Astrocyte (in vitro differentiated cells and primary cell): ENCODE measurements around the gene SREBF2. TPM values are rescaled to one million over a fixed set of nuclear protein-coding genes. Genes with fewer than 3 reads are reported as not detected.

Experiments used
- DNase-seq: peaks from one replicate; pipeline ENCODE4 v3.0.0-alpha.2; 2010; ENCODE audit warnings: low read depth
- FAIRE-seq: peaks from 2 replicates; lab custom pipeline; 2011; peaks lifted over from hg19 to GRCh38; lab: Jason Lieb, UNC
- H2AFZ ChIP-seq: 2 replicates; pipeline ENCODE4 v1.6.0; 2012; ENCODE audit warnings: low read depth, low read length, inconsistent platforms
- H3K27ac ChIP-seq: 2 replicates; pipeline ENCODE4 v1.5.1; 2011; ENCODE audit warnings: low read depth, low read length, inconsistent platforms
- H3K27me3 ChIP-seq: 2 replicates; pipeline ENCODE4 v1.6.0; 2011; ENCODE audit warnings: low read length, inconsistent platforms; ENCODE audit not compliant: insufficient read depth
- H3K36me3 ChIP-seq: 2 replicates; pipeline ENCODE4 v1.5.1; 2011; ENCODE audit warnings: low read length, inconsistent platforms; ENCODE audit not compliant: insufficient read depth
- H3K4me1 ChIP-seq: 2 replicates; pipeline ENCODE4 v1.5.1; 2011; ENCODE audit warnings: low read length, inconsistent platforms; ENCODE audit not compliant: insufficient read depth
- H3K4me2 ChIP-seq: 2 replicates; pipeline ENCODE4 v1.6.0; 2012; ENCODE audit warnings: low read length, inconsistent platforms
- H3K4me3 ChIP-seq: 2 replicates; pipeline ENCODE4 v1.5.1; 2011; ENCODE audit warnings: low read depth, mild to moderate bottlenecking, low read length, inconsistent platforms; ENCODE audit not compliant: insufficient read depth
- H3K79me2 ChIP-seq: 2 replicates; pipeline ENCODE4 v1.6.0; 2012; ENCODE audit warnings: mild to moderate bottlenecking, low read length, inconsistent platforms; ENCODE audit not compliant: insufficient read depth
- H3K9ac ChIP-seq: 2 replicates; pipeline ENCODE4 v1.6.0; 2012; ENCODE audit warnings: mild to moderate bottlenecking, low read length, inconsistent platforms
- H3K9me3 ChIP-seq: 2 replicates; pipeline ENCODE4 v1.5.1; 2012; ENCODE audit warnings: low read depth, mild to moderate bottlenecking, low read length, inconsistent platforms; ENCODE audit not compliant: insufficient read depth
- H4K20me1 ChIP-seq: 2 replicates; pipeline ENCODE4 v1.6.0; 2012; ENCODE audit warnings: low read length, inconsistent platforms; ENCODE audit not compliant: insufficient read depth
- H3K27ac Mint-ChIP-seq: one replicate; pipeline ENCODE4 v1.8.0; 2021; ENCODE audit warnings: mild to moderate bottlenecking, mixed read lengths; ENCODE audit not compliant: unreplicated experiment
- H3K27me3 Mint-ChIP-seq: one replicate; pipeline ENCODE4 v1.8.0; 2021; ENCODE audit warnings: low read depth, mixed read lengths; ENCODE audit not compliant: unreplicated experiment
- H3K36me3 Mint-ChIP-seq: one replicate; pipeline ENCODE4 v1.8.0; 2021; ENCODE audit warnings: low read depth, mixed read lengths; ENCODE audit not compliant: unreplicated experiment
- H3K4me1 Mint-ChIP-seq: one replicate; pipeline ENCODE4 v1.8.0; 2021; ENCODE audit warnings: low read depth, mixed read lengths; ENCODE audit not compliant: unreplicated experiment
- H3K4me3 Mint-ChIP-seq: one replicate; pipeline ENCODE4 v1.8.0; 2021; ENCODE audit warnings: mild to moderate bottlenecking, moderate library complexity, mixed read lengths; ENCODE audit not compliant: unreplicated experiment
- H3K9me3 Mint-ChIP-seq: one replicate; pipeline ENCODE4 v1.8.0; 2021; ENCODE audit warnings: mild to moderate bottlenecking, mixed read lengths; ENCODE audit not compliant: unreplicated experiment
- CTCF ChIP-seq: IDR thresholded peaks from 2 replicates; pipeline ENCODE4 v1.5.1; 2011; ENCODE audit warnings: low read depth, mild to moderate bottlenecking, inconsistent platforms, low read length, moderate library complexity; ENCODE audit not compliant: insufficient read depth
- EZH2 ChIP-seq: IDR thresholded peaks from 2 replicates; pipeline ENCODE4 v1.6.1; 2012; ENCODE audit warnings: mild to moderate bottlenecking, low read length, inconsistent platforms; ENCODE audit not compliant: insufficient read depth
- total RNA-seq: library from RNA; stranded (reverse); gene quantifications from 2 replicates; pipeline ENCODE4 v1.2.1, GENCODE V29; 2021

Gene SREBF2
- total RNA-seq, 1 donor from 2014 or later, result 83.9 TPM

- Histone ChIP-seq H3K9me3 (no peaks in the 10 kb centered on the region), H2AFZ (no peak overlapping the region), H3K27me3 (no peaks in the 10 kb centered on the region), H3K36me3 (no peaks in the 10 kb centered on the region), H4K20me1 (no peaks in the 10 kb centered on the region), H3K9ac (peak overlapping the region; percentile 23), H3K4me2 (peak overlapping the region; percentile 22), H3K4me3 (no peak overlapping the region), H3K79me2 (no peaks in the 10 kb centered on the region), H3K27ac (peak overlapping the region; percentile 28), H3K4me1 (peaks cover 24% of the 10 kb centered on the region)
- TF ChIP-seq CTCF (peak; percentile 60), EZH2 (no peak)
- DNase-seq (peak; percentile 76), FAIRE-seq (peak; percentile 71)
- Mint-ChIP-seq H3K36me3 (peaks cover 6% of the 10 kb centered on the region), H3K4me1 (peaks cover 35% of the 10 kb centered on the region), H3K27ac (no peak overlapping the region), H3K27me3 (no peaks in the 10 kb centered on the region), H3K4me3 (no peak overlapping the region), H3K9me3 (peaks cover 2% of the 10 kb centered on the region)
Observed at GRCh38 chr22:41822317-41823057, 10.4 kb upstream of the SREBF2 start.

- peak overlapping the region; percentile 35 for H3K27ac Mint-ChIP-seq
- H3K9me3 ChIP-seq, result no peaks in the 10 kb centered on the region
- H3K27me3 ChIP-seq, result no peaks in the 10 kb centered on the region
- H2AFZ ChIP-seq, result no peak overlapping the region
- no peak overlapping the region for H3K4me3 ChIP-seq
- FAIRE-seq (no peak), DNase-seq (no peak)
- peak overlapping the region; percentile 55 for H3K4me3 Mint-ChIP-seq
- H3K9me3 Mint-ChIP-seq, result peaks cover 2% of the 10 kb centered on the region
- no peak overlapping the region for H3K4me2 ChIP-seq
- no peaks in the 10 kb centered on the region for H3K27me3 Mint-ChIP-seq
- H3K36me3 ChIP-seq, result no peaks in the 10 kb centered on the region
- H4K20me1 ChIP-seq, result no peaks in the 10 kb centered on the region
- peaks cover 35% of the 10 kb centered on the region for H3K4me1 Mint-ChIP-seq
- H3K79me2 ChIP-seq, result no peaks in the 10 kb centered on the region
- no peak overlapping the region for H3K27ac ChIP-seq
- H3K36me3 Mint-ChIP-seq, result peaks cover 6% of the 10 kb centered on the region
- TF ChIP-seq CTCF (no peak), EZH2 (no peak)
- H3K4me1 ChIP-seq, result peaks cover 24% of the 10 kb centered on the region
- H3K9ac ChIP-seq, result no peak overlapping the region
Observed at GRCh38 chr22:41823797-41824196, 9.1 kb upstream of the SREBF2 start.

- H3K27me3 Mint-ChIP-seq, result no peaks in the 10 kb centered on the region
- no peak overlapping the region for H3K27ac Mint-ChIP-seq
- Histone ChIP-seq H3K27ac (no peak overlapping the region), H3K4me2 (peak overlapping the region; percentile 43), H2AFZ (no peak overlapping the region), H3K9ac (peak overlapping the region; percentile 18), H3K79me2 (no peaks in the 10 kb centered on the region), H3K9me3 (no peaks in the 10 kb centered on the region), H3K36me3 (no peaks in the 10 kb centered on the region), H3K4me1 (peaks cover 24% of the 10 kb centered on the region), H3K27me3 (no peaks in the 10 kb centered on the region), H3K4me3 (no peak overlapping the region), H4K20me1 (no peaks in the 10 kb centered on the region)
- DNase-seq (peak; percentile 41), FAIRE-seq (no peak)
- H3K36me3 Mint-ChIP-seq, result peaks cover 4% of the 10 kb centered on the region
- TF ChIP-seq EZH2 (no peak), CTCF (no peak)
- peak overlapping the region; percentile 34 for H3K4me3 Mint-ChIP-seq
- H3K9me3 Mint-ChIP-seq, result peaks cover 2% of the 10 kb centered on the region
- H3K4me1 Mint-ChIP-seq, result peaks cover 35% of the 10 kb centered on the region
Observed at GRCh38 chr22:41825376-41825775, 7.5 kb upstream of the SREBF2 start.
